HG03039 (cell line): ENCODE measurements around the gene HRK.
A peak's percentile ranks its signal among the peaks of the same experiment; 100 is the strongest.
"Not testable (repeated sequence)": the region's sequence is repeated elsewhere in the genome, so short reads cannot be mapped to it uniquely, and the experiment has no call there.

Experiments used
- ATAC-seq: cut with Tn5 transposase; IDR thresholded peaks from one replicate; pipeline ENCODE4 v1.9.1; 2021; ENCODE audit warnings: mild to moderate bottlenecking, moderate library complexity; ENCODE audit not compliant: unreplicated experiment

The HRK gene

GRCh38 chr12:116821291-116821690 is 60.0 kb downstream of the HRK start:
- no peak for ATAC-seq

GRCh38 chr12:116820064-116820656 is 61.1 kb downstream of the HRK start:
- no peak for ATAC-seq

GRCh38 chr12:116818948-116819832 is 62.1 kb downstream of the HRK start:
- peak; percentile 77 for ATAC-seq

- ATAC-seq: no peak
Measured at GRCh38 chr12:116818341-116818856, 62.8 kb downstream of the HRK start.

GRCh38 chr12:116814766-116815165 is 66.5 kb downstream of the HRK start:
- not testable (repeated sequence) for ATAC-seq

GRCh38 chr12:116813271-116814041 is 67.8 kb downstream of the HRK start:
- no peak for ATAC-seq

GRCh38 chr12:116812238-116812637 is 69.0 kb downstream of the HRK start:
- ATAC-seq: no peak

- ATAC-seq: no peak
Measured at GRCh38 chr12:116808113-116809105, 72.8 kb downstream of the HRK start.

- no peak for ATAC-seq
Measured at GRCh38 chr12:116807546-116807945, 73.7 kb downstream of the HRK start.

GRCh38 chr12:116806845-116807440 is 74.3 kb downstream of the HRK start:
- ATAC-seq: no peak
